Suprapubic skin (tissue), 3 donors: ENCODE data around the gene HTR2B.

Experiments used
- CTCF ChIP-seq, 2 donors: fragments of 200-600 bp in 1 of 2; fragments of 450-650 bp in 1 of 2; sonication (generic) in 1 of 2; IDR thresholded peaks; one replicate each; pipeline ENCODE4 v1.5.1; 2016 to 2019; ENCODE audit warnings: antibody characterized with exemption in 2 of 2, mild to moderate bottlenecking in 1 of 2, moderate library complexity in 1 of 2
- POLR2A ChIP-seq, 2 donors: fragments of 450-650 bp; IDR thresholded peaks; one replicate each; pipeline ENCODE4 v1.6.1; 2017; ENCODE audit warnings: antibody characterized with exemption in 2 of 2, mild to moderate bottlenecking in 2 of 2, moderate library complexity in 2 of 2

- no peak for TF ChIP-seq CTCF (IDR thresholded peaks at IDR 0.05)
- no peak for TF ChIP-seq POLR2A (IDR thresholded peaks at IDR 0.05)
Measured at GRCh38 chr2:231128541-231128940, 3.7 kb upstream of the HTR2B start.
